ENCODE data around the gene FBXO10.

The FBXO10 gene, protein sequence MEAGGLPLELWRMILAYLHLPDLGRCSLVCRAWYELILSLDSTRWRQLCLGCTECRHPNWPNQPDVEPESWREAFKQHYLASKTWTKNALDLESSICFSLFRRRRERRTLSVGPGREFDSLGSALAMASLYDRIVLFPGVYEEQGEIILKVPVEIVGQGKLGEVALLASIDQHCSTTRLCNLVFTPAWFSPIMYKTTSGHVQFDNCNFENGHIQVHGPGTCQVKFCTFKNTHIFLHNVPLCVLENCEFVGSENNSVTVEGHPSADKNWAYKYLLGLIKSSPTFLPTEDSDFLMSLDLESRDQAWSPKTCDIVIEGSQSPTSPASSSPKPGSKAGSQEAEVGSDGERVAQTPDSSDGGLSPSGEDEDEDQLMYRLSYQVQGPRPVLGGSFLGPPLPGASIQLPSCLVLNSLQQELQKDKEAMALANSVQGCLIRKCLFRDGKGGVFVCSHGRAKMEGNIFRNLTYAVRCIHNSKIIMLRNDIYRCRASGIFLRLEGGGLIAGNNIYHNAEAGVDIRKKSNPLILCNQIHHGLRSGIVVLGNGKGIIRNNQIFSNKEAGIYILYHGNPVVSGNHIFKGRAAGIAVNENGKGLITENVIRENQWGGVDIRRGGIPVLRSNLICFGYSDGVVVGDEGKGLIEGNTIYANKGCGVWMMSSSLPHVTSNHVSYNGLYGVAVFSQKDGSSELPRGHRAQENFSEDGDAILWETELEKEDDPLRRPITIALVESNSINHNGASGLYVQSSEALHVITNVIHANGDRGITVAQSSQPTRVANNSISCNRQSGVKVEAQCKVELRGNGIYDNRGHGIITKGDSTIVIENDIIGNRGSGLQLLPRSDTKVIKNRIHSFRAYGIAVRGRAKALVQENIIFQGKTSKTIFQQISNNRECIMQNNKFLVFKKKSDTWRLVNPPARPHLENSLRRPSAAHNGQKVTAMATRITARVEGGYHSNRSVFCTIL

DNA sequence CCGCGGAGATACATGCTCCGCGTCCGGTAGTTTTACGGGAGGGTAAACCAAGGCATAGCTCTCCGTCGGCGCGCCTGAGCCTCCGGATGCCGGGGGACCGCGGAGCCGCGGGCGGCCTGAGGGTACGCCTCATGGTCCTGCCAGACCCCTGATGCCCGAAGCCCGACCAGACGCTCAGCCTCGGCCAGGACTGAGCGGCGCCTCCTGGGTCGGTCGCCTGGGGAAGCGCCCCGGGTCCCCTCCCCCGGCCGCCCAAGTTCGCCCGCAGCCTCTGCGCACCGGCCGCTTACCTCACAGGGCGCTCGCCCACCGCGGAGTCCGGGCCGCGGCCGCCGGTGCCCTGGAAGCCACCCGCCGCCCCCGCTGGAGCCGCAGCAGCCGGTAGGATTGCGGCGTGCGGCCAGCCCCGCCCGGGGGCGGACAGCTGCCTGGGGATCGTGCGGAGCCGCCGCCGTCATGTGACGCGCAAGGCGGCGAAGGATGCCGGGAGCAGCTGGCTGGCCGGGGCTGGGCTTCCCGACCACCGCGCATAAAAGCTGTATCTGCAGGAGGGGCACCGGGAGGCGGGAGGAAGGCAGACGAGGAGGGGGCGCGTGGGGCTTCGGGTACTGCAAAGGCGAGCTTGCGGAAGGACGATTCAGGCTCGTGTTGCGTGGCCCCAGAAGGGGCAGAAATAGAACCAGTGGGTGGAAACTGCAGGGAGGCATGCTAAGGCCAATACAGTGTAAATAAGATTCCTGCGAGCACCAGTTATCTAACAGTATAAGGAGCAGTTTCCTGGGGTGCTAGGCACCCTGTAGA lies at the start of gene FBXO10:
Gene FBXO10 (minus strand): TSS at position 460 of the 801 bp plus-strand sequence. CDS start 34,612 bp downstream, outside the sequence.
- peaks cover 66% of the 10 kb centered on the region for H3K79me2 ChIP-seq (ENCODE audit: insufficient read depth, low read length)
- no peaks in the 10 kb centered on the region for H3K9me2 ChIP-seq (replicated peaks; ENCODE audit: low read depth, low read length)
- no peaks in the 10 kb centered on the region for H4K20me1 ChIP-seq (ENCODE audit: insufficient read depth, low read length, poor library complexity, severe bottlenecking)
- H2AFZ ChIP-seq (ENCODE audit: low read length): peak within 1 kb of the TSS; percentile 90
- H3K27me3 ChIP-seq (ENCODE audit: insufficient read depth, low read length, poor library complexity, severe bottlenecking): no peaks in the 10 kb centered on the region
- no peaks in the 10 kb centered on the region for H3F3A ChIP-seq (ENCODE audit: low read depth)
- peaks cover 44% of the 10 kb centered on the region for H3K4me1 ChIP-seq (ENCODE audit: insufficient read depth, low read length, poor library complexity, severe bottlenecking)
- H3K9ac ChIP-seq (ENCODE audit: low read depth, low read length, poor library complexity, severe bottlenecking): peak within 1 kb of the TSS; percentile 82
- no peak for TF ChIP-seq CTCF (conservative IDR thresholded peaks at IDR 0.05; ENCODE audit: low read length)
- peak within 1 kb of the TSS; percentile 87 for H3K4me3 ChIP-seq (ENCODE audit: low read length, poor library complexity, severe bottlenecking)
- H3K4me2 ChIP-seq (ENCODE audit: low read depth, low read length, poor library complexity, severe bottlenecking): peak within 1 kb of the TSS; percentile 88
- H3K36me3 ChIP-seq (ENCODE audit: insufficient read depth, low read length): peaks cover 4% of the 10 kb centered on the region; the same call in 1 of the 2 replicates
- H3K9me3 ChIP-seq (ENCODE audit: insufficient read depth, low read depth, low read length): no peaks in the 10 kb centered on the region

GRCh38 chr9:37625758-37626147 lies 49.6 kb upstream of the FBXO10 start:
- no peak overlapping the region for H3K4me2 ChIP-seq (ENCODE audit: low read depth, low read length, poor library complexity, severe bottlenecking)
- H3K79me2 ChIP-seq (ENCODE audit: insufficient read depth, low read length): no peaks in the 10 kb centered on the region
- no peaks in the 10 kb centered on the region for H4K20me1 ChIP-seq (ENCODE audit: insufficient read depth, low read length, poor library complexity, severe bottlenecking)
- no peaks in the 10 kb centered on the region for H3F3A ChIP-seq (ENCODE audit: low read depth)
- no peaks in the 10 kb centered on the region for H3K36me3 ChIP-seq (ENCODE audit: insufficient read depth, low read length)
- TF ChIP-seq EZH2phosphoT487 (IDR thresholded peaks at IDR 0.05; ENCODE audit: borderline replicate concordance): no peak
- TF ChIP-seq CTCF (conservative IDR thresholded peaks at IDR 0.05; ENCODE audit: low read length): no peak
- H3K9me3 ChIP-seq (ENCODE audit: insufficient read depth, low read depth, low read length): no peaks in the 10 kb centered on the region
- H2AFZ ChIP-seq (ENCODE audit: low read length): no peak overlapping the region
- H3K4me3 ChIP-seq (ENCODE audit: low read length, poor library complexity, severe bottlenecking): no peak overlapping the region
- H3K4me1 ChIP-seq (ENCODE audit: insufficient read depth, low read length, poor library complexity, severe bottlenecking): no peaks in the 10 kb centered on the region
- H3K27me3 ChIP-seq (ENCODE audit: insufficient read depth, low read length, poor library complexity, severe bottlenecking): no peaks in the 10 kb centered on the region
- H3K9ac ChIP-seq (ENCODE audit: low read depth, low read length, poor library complexity, severe bottlenecking): no peak overlapping the region
- no peaks in the 10 kb centered on the region for H3K9me2 ChIP-seq (replicated peaks; ENCODE audit: low read depth, low read length)

- Histone ChIP-seq H3K27me3 (ENCODE audit: insufficient read depth, low read length, poor library complexity, severe bottlenecking) (no peaks in the 10 kb centered on the region), H4K20me1 (ENCODE audit: insufficient read depth, low read length, poor library complexity, severe bottlenecking) (no peaks in the 10 kb centered on the region), H3K4me3 (ENCODE audit: low read length, poor library complexity, severe bottlenecking) (no peak overlapping the region), H3K4me1 (ENCODE audit: insufficient read depth, low read length, poor library complexity, severe bottlenecking) (no peaks in the 10 kb centered on the region), H2AFZ (ENCODE audit: low read length) (no peak overlapping the region), H3K79me2 (ENCODE audit: insufficient read depth, low read length) (no peaks in the 10 kb centered on the region), H3K9me2 (replicated peaks; ENCODE audit: low read depth, low read length) (no peaks in the 10 kb centered on the region), H3K4me2 (ENCODE audit: low read depth, low read length, poor library complexity, severe bottlenecking) (no peak overlapping the region), H3F3A (ENCODE audit: low read depth) (no peaks in the 10 kb centered on the region), H3K9ac (ENCODE audit: low read depth, low read length, poor library complexity, severe bottlenecking) (no peak overlapping the region), H3K9me3 (ENCODE audit: insufficient read depth, low read depth, low read length) (no peaks in the 10 kb centered on the region), H3K36me3 (ENCODE audit: insufficient read depth, low read length) (no peaks in the 10 kb centered on the region)
- TF ChIP-seq EZH2phosphoT487 (IDR thresholded peaks at IDR 0.05; ENCODE audit: borderline replicate concordance): no peak
- TF ChIP-seq CTCF (conservative IDR thresholded peaks at IDR 0.05; ENCODE audit: low read length): no peak
These were observed 49.0 kb upstream of the FBXO10 start for GRCh38 chr9:37625036-37625757.
